Neutrophil (primary cell): ENCODE data around the gene POLN.

Experiments
- H3K27ac ChIP-seq: fragments of 200-600 bp; sonication (generic); 2 replicates; pipeline ENCODE4 v1.5.1; 2016; ENCODE audit warnings: mild to moderate bottlenecking, moderate library complexity
- H3K27me3 ChIP-seq: fragments of 200-600 bp; sonication (generic); 2 replicates; pipeline ENCODE4 v1.6.0; 2016; ENCODE audit warnings: mild to moderate bottlenecking
- H3K36me3 ChIP-seq: fragments of 200-600 bp; sonication (generic); 2 replicates; pipeline ENCODE4 v1.5.1; 2017
- H3K4me1 ChIP-seq, 2 experiments: fragments of 200-600 bp in 1 of 2; sonication (generic) in 1 of 2; 1 replicate in 1 of 2; 2 replicates in 1 of 2; pipeline versions ENCODE4 v1.5.1 to v1.6.1; 2013 to 2016; ENCODE audit warnings: low read depth in 1 of 2, low read length in 1 of 2, mild to moderate bottlenecking in 1 of 2, moderate library complexity in 1 of 2; ENCODE audit not compliant: control insufficient read depth in 1 of 2, insufficient read depth in 1 of 2
- H3K4me3 ChIP-seq, 2 experiments: fragments of 200-600 bp in 1 of 2; sonication (generic) in 1 of 2; 1 replicate in 1 of 2; 2 replicates in 1 of 2; pipeline ENCODE4 v1.5.1; 2013 to 2016; ENCODE audit warnings: low read depth in 1 of 2, low read length in 1 of 2, mild to moderate bottlenecking in 1 of 2, moderate library complexity in 1 of 2
- H3K9me3 ChIP-seq: fragments of 200-600 bp; sonication (generic); 2 replicates; pipeline ENCODE4 v1.5.1; 2016
- CTCF ChIP-seq: fragments of 200-600 bp; sonication (generic); IDR thresholded peaks from 2 replicates; pipeline ENCODE4 v1.5.1; 2016; ENCODE audit warnings: antibody characterized with exemption

The POLN gene

DNA sequence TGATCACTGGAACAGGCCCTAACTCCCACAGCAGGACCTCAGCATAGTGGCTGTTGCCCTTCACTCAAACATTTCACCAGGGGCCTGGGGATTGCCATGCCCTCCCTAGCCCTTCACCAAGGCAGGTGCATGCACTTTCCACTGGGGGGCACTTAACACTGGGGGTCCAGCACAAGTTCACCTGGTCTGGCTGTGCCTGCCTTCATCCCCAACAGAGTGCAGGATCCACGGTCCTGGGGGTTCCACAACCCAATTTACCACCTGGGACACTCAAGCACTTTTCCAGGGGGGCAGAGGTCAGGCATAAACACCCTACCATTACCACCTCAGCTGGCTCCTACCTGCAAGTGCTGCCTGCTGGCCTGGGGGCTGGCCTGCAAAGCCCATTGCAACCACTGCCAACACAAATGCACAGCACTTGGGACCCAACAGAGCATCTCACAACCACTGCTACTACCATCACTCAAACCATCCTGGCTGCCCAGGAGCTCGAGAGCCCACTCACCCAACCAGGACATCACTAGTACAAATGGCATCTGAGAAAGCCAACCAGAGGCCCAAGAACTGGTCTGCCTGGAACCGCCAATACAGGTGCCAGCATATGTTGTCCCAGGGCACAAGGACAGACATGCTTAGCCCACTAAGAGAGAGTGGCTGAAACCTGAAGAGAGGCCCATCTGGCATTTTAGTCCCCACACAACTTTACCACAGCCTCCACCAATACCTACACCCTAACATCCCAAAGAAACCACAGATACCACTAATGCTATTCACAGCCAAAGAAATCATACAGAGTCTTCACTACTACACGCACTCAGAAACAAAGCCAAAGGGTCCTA is 139.7 kb downstream of the POLN start:
- Histone ChIP-seq H3K36me3 (no peaks in the 10 kb centered on the region), H3K4me3 (no peak overlapping the region), H3K9me3 (no peaks in the 10 kb centered on the region), H3K27ac (no peak overlapping the region), H3K27me3 (peaks cover 42% of the 10 kb centered on the region), H3K4me1 (no peaks in the 10 kb centered on the region)
- no peak for TF ChIP-seq CTCF

DNA sequence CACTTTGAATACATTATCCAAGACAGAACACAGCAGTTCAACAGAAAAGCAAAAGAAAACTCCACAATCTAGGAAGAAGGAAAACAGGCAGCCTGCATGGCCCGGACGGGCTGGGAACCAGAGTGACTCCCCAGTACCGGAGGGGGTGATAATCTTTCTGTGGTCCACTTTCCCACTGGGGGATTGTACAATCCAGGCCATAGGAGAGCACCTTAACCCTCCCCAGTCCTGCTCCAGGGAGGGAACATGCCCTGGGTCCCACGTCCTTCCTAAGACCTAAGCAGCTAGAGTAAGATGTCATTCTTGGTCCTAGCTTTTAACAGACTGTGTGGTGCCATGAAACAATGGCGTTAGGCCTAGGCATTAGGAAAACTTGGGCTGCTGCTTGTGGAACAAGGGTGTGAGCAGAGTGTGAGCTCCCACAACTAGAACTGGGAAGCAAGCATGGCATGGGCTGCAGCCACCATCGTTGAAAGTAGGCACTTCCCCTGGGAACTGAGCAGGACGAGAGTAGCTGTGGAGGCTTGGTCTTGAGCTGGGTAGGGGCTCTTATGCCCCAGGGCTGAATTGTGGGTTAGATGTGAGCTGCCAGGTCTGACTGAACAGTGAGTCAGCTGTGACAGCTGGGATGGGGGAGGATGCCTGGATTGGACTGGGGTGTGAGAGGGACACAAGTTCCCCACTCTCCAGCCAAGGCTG is 140.4 kb downstream of the POLN start:
- Histone ChIP-seq H3K4me3 (no peak overlapping the region), H3K36me3 (no peaks in the 10 kb centered on the region), H3K4me1 (no peaks in the 10 kb centered on the region), H3K9me3 (no peaks in the 10 kb centered on the region), H3K27ac (no peak overlapping the region), H3K27me3 (peaks cover 41% of the 10 kb centered on the region)
- no peak for TF ChIP-seq CTCF

- TF ChIP-seq CTCF = no peak
- peaks cover 16% of the 10 kb centered on the region for H3K27me3 ChIP-seq
- no peak overlapping the region for H3K27ac ChIP-seq
- no peaks in the 10 kb centered on the region for H3K4me1 ChIP-seq
- H3K4me3 ChIP-seq = no peak overlapping the region
- H3K9me3 ChIP-seq = no peaks in the 10 kb centered on the region
- no peaks in the 10 kb centered on the region for H3K36me3 ChIP-seq
Measured at GRCh38 chr4:2096073-2096609, 145.8 kb downstream of the POLN start.

GRCh38 chr4:2095236-2096072 is 146.5 kb downstream of the POLN start:
- no peak for TF ChIP-seq CTCF

GRCh38 chr4:2094545-2094944 is 147.4 kb downstream of the POLN start:
- no peaks in the 10 kb centered on the region for H3K36me3 ChIP-seq
- H3K4me1 ChIP-seq = no peaks in the 10 kb centered on the region
- no peak for TF ChIP-seq CTCF
- H3K27ac ChIP-seq = no peak overlapping the region
- H3K27me3 ChIP-seq = peaks cover 18% of the 10 kb centered on the region
- H3K4me3 ChIP-seq = no peak overlapping the region
- H3K9me3 ChIP-seq = no peaks in the 10 kb centered on the region

More at GRCh38 chr4:2095236-2096072, 146.5 kb downstream of the POLN start:
- H3K27ac ChIP-seq = no peak overlapping the region
- H3K4me1 ChIP-seq = no peaks in the 10 kb centered on the region
- H3K4me3 ChIP-seq = no peak overlapping the region
- H3K27me3 ChIP-seq = peaks cover 13% of the 10 kb centered on the region
- no peaks in the 10 kb centered on the region for H3K36me3 ChIP-seq
- no peaks in the 10 kb centered on the region for H3K9me3 ChIP-seq
